Subcutaneous adipose tissue (tissue), 4 donors: ENCODE data around the gene MX2. TPM values are rescaled to one million over a fixed set of nuclear protein-coding genes. Genes with fewer than 3 reads are reported as not detected.

ENCODE experiments used
- CTCF ChIP-seq: fragments of 450-650 bp; IDR thresholded peaks from one replicate; pipeline ENCODE4 v1.5.1; 2016; ENCODE audit warnings: low read depth, mild to moderate bottlenecking, control low read depth, antibody characterized with exemption, moderate library complexity
- total RNA-seq, 4 donors: library from RNA; depleted of rRNA; stranded (reverse); fragments of >200 nt; gene quantifications; one replicate each; pipeline ENCODE4 v1.1.0, GENCODE V29; 2016

The MX2 gene
- total RNA-seq, 4 donors from 2014 or later, result 16.4 to 31.3 (median 28.5) TPM

GRCh38 chr21:41426676-41427404 is 65.0 kb downstream of the MX2 start:
- no peak for TF ChIP-seq CTCF

GRCh38 chr21:41427556-41427955 is 65.7 kb downstream of the MX2 start:
- no peak for TF ChIP-seq CTCF

GRCh38 chr21:41428311-41428710 is 66.5 kb downstream of the MX2 start:
- TF ChIP-seq CTCF, result no peak

- TF ChIP-seq CTCF, result no peak
These were observed 67.0 kb downstream of the MX2 start for GRCh38 chr21:41428847-41429246.

GRCh38 chr21:41429305-41429704 is 67.5 kb downstream of the MX2 start:
- TF ChIP-seq CTCF, result no peak

GRCh38 chr21:41429925-41430491 is 68.2 kb downstream of the MX2 start:
- TF ChIP-seq CTCF, result no peak

GRCh38 chr21:41431788-41432548 is 70.1 kb downstream of the MX2 start:
- no peak for TF ChIP-seq CTCF
